Measurements from ENCODE around the gene MED23. TPM values are rescaled to one million over a fixed set of nuclear protein-coding genes. Genes with fewer than 3 reads are reported as not detected.

MED23 gene
- total RNA-seq, 1 experiment from 2014 or later, result 18.1 TPM

GRCh38 chr6:131524695-131525336 lies 103.2 kb downstream of the MED23 start:
- no peak overlapping the region for H3K4me3 ChIP-seq (ENCODE audit: low read length)
- no peak overlapping the region for H3K9ac ChIP-seq (ENCODE audit: low read length)
- BruUV-seq (replicated peaks), result no TSS peak
- intact Hi-C loops (cut with micrococcal nuclease), result no loop called here
- H3K4me2 ChIP-seq (ENCODE audit: low read length), result no peak overlapping the region
- no peaks in the 10 kb centered on the region for H3K36me3 ChIP-seq (ENCODE audit: low read depth, low read length)
- H3K4me1 ChIP-seq (ENCODE audit: insufficient read depth, low read length), result no peaks in the 10 kb centered on the region
- no peaks in the 10 kb centered on the region for H3K9me2 ChIP-seq (replicated peaks; ENCODE audit: low read length)
- ATAC-seq, result no peak
- DNase-seq, result no peak
- no peaks in the 10 kb centered on the region for H3K27me3 ChIP-seq (ENCODE audit: low read length)
- ChIA-PET POLR2A (ENCODE audit: unreplicated experiment) (no interaction called here), CTCF (no interaction called here)
- H4K20me1 ChIP-seq (ENCODE audit: low read length), result no peaks in the 10 kb centered on the region
- H2AFZ ChIP-seq (ENCODE audit: low read length), result no peak overlapping the region
- TF ChIP-seq EZH2phosphoT487 (IDR thresholded peaks at IDR 0.05; ENCODE audit: borderline replicate concordance, low read length) (no peak), EZH2 (IDR thresholded peaks at IDR 0.05; ENCODE audit: low read length, unreplicated experiment) (no peak), CTCF (conservative IDR thresholded peaks at IDR 0.05; ENCODE audit: low read depth, low read length) (no peak)
- H3K27ac ChIP-seq (ENCODE audit: low read length), result no peak overlapping the region
- no peaks in the 10 kb centered on the region for H3K9me3 ChIP-seq (ENCODE audit: low read length)
- H3F3A ChIP-seq (ENCODE audit: low read length, unreplicated experiment), result no peaks in the 10 kb centered on the region
- no peaks in the 10 kb centered on the region for H3K79me2 ChIP-seq (ENCODE audit: low read length)

- TF ChIP-seq CTCF (conservative IDR thresholded peaks at IDR 0.05; ENCODE audit: low read depth, low read length) (no peak), EZH2 (IDR thresholded peaks at IDR 0.05; ENCODE audit: low read length, unreplicated experiment) (no peak), EZH2phosphoT487 (IDR thresholded peaks at IDR 0.05; ENCODE audit: borderline replicate concordance, low read length) (no peak)
- no peak for ATAC-seq
- Histone ChIP-seq H3F3A (ENCODE audit: low read length, unreplicated experiment) (no peaks in the 10 kb centered on the region), H4K20me1 (ENCODE audit: low read length) (no peaks in the 10 kb centered on the region), H3K9me2 (replicated peaks; ENCODE audit: low read length) (no peaks in the 10 kb centered on the region), H3K9me3 (ENCODE audit: low read length) (no peaks in the 10 kb centered on the region), H3K4me3 (ENCODE audit: low read length) (no peak overlapping the region), H3K79me2 (ENCODE audit: low read length) (no peaks in the 10 kb centered on the region), H3K9ac (ENCODE audit: low read length) (no peak overlapping the region), H2AFZ (ENCODE audit: low read length) (no peak overlapping the region), H3K27me3 (ENCODE audit: low read length) (no peaks in the 10 kb centered on the region), H3K4me2 (ENCODE audit: low read length) (no peak overlapping the region), H3K36me3 (ENCODE audit: low read depth, low read length) (no peaks in the 10 kb centered on the region), H3K27ac (ENCODE audit: low read length) (no peak overlapping the region), H3K4me1 (ENCODE audit: insufficient read depth, low read length) (no peaks in the 10 kb centered on the region)
- POLR2A ChIA-PET (ENCODE audit: unreplicated experiment), result no interaction called here
- DNase-seq, result no peak
- CTCF ChIA-PET, result no interaction called here
- intact Hi-C loops (cut with micrococcal nuclease), result no loop called here
- BruUV-seq (replicated peaks), result no TSS peak
Measured at GRCh38 chr6:131523988-131524673, 103.9 kb downstream of the MED23 start.

Other genes with a start within 250 kb of the MED23 start
- gene ARG1, start 55.0 kb downstream of the MED23 start, total RNA-seq (2014; rRNA removed), result not detected in 2 replicates
- gene ENPP3, start 9.1 kb upstream of the MED23 start, total RNA-seq (2014; rRNA removed), result 0.18 TPM in 1 of 2 replicates, not detected in the other
- gene OR2A4, start 73.2 kb upstream of the MED23 start, total RNA-seq (2014; rRNA removed), result 0.36 and 0.86 TPM in 2 replicates
- gene CTAGE9, start 82.8 kb upstream of the MED23 start, total RNA-seq (2014; rRNA removed), result not detected in 2 replicates
- 4.4 and 5.1 TPM in 2 replicates for gene ENPP1, start 179.8 kb upstream of the MED23 start, total RNA-seq (2014; rRNA removed)

Measured in PC-3 (cell line).